Neural cell (in vitro differentiated cells): ENCODE measurements around the gene GAA. TPM values are rescaled to one million over a fixed set of nuclear protein-coding genes. Genes with fewer than 3 reads are reported as not detected.

ENCODE experiments used
- H2AFZ ChIP-seq: fragments of 200-600, 300-800 bp; sonication (generic), shearing (Covaris generic); 2 replicates; pipeline ENCODE4 v1.6.0; 2014; ENCODE audit warnings: low read depth, mild to moderate bottlenecking, antibody characterized with exemption, low read length, moderate library complexity
- H3F3A ChIP-seq: fragments of 200-600 bp; shearing (Covaris generic); 2 replicates; pipeline ENCODE4 v1.6.1; 2016; ENCODE audit warnings: mild to moderate bottlenecking, moderate library complexity, mixed read lengths, antibody characterized with exemption, low read length; ENCODE audit not compliant: insufficient read depth, poor library complexity, severe bottlenecking
- H3K27ac ChIP-seq: fragments of 200-600, 300-800 bp; sonication (generic), shearing (Covaris generic); 2 replicates; pipeline ENCODE4 v1.5.1; 2014; ENCODE audit warnings: mild to moderate bottlenecking, low read length, moderate library complexity
- H3K27me3 ChIP-seq: fragments of 300-800, 200-600 bp; sonication (generic), shearing (Covaris generic); 2 replicates; pipeline ENCODE4 v1.6.0; 2014; ENCODE audit warnings: mild to moderate bottlenecking, low read depth, low read length, moderate library complexity; ENCODE audit not compliant: insufficient read depth
- H3K36me3 ChIP-seq: fragments of 300-800, 200-600 bp; sonication (generic), shearing (Covaris generic); 2 replicates; pipeline ENCODE4 v1.5.1; 2014; ENCODE audit warnings: mild to moderate bottlenecking, antibody characterized with exemption, low read length, moderate library complexity; ENCODE audit not compliant: insufficient read depth
- H3K4me2 ChIP-seq: fragments of 300-800, 200-600 bp; sonication (generic), shearing (Covaris generic); 2 replicates; pipeline ENCODE4 v1.6.0; 2014; ENCODE audit warnings: mild to moderate bottlenecking, low read length
- H3K4me3 ChIP-seq: fragments of 300-800, 200-600 bp; sonication (generic), shearing (Covaris generic); 2 replicates; pipeline ENCODE4 v1.5.1; 2014; ENCODE audit warnings: mild to moderate bottlenecking, low read length, moderate library complexity
- H3K79me2 ChIP-seq: fragments of 200-600 bp; shearing (Covaris generic); replicated peaks from 2 replicates; pipeline ENCODE4 v1.6.0; 2014; ENCODE audit warnings: mild to moderate bottlenecking, low read length, moderate library complexity; ENCODE audit not compliant: insufficient read depth
- H3K9ac ChIP-seq: fragments of 300-800, 200-600 bp; sonication (generic), shearing (Covaris generic); 2 replicates; pipeline ENCODE4 v1.6.1; 2016; ENCODE audit warnings: mild to moderate bottlenecking, low read length, mixed read lengths
- H3K9me2 ChIP-seq: fragments of 200-600 bp; shearing (Covaris generic); 2 replicates; pipeline ENCODE4 v1.6.1; 2016; ENCODE audit warnings: mild to moderate bottlenecking, low read length, mixed read lengths; ENCODE audit not compliant: insufficient read depth
- H3K9me3 ChIP-seq: fragments of 200-600, 300-800 bp; sonication (generic), shearing (Covaris generic); 2 replicates; pipeline ENCODE4 v1.6.1; 2016; ENCODE audit warnings: mild to moderate bottlenecking, mixed run types, low read length, moderate library complexity, mixed read lengths
- H4K20me1 ChIP-seq: fragments of 200-600 bp; shearing (Covaris generic); 2 replicates; pipeline ENCODE4 v1.6.1; 2016; ENCODE audit warnings: mild to moderate bottlenecking, mixed run types; ENCODE audit not compliant: insufficient read depth
- CTCF ChIP-seq: fragments of 450-650 bp; IDR thresholded peaks from 2 replicates; pipeline ENCODE4 v1.5.1; 2014; ENCODE audit warnings: antibody characterized with exemption, mild to moderate bottlenecking, moderate library complexity; ENCODE audit not compliant: poor library complexity, severe bottlenecking
- MXI1 ChIP-seq: fragments of 450-650 bp; conservative IDR thresholded peaks from 2 replicates; pipeline ENCODE4 v1.6.1; 2014; ENCODE audit warnings: antibody characterized with exemption, mild to moderate bottlenecking; ENCODE audit not compliant: poor library complexity, severe bottlenecking
- POLR2AphosphoS5 ChIP-seq: IDR thresholded peaks from 2 replicates; pipeline ENCODE4 v1.6.1; 2012
- RAD21 ChIP-seq: fragments of 450-650 bp; conservative IDR thresholded peaks from 2 replicates; pipeline ENCODE4 v1.6.1; 2014; ENCODE audit warnings: antibody characterized with exemption, mild to moderate bottlenecking, moderate library complexity
- REST ChIP-seq: IDR thresholded peaks from 2 replicates; pipeline ENCODE4 v1.6.1; 2012; ENCODE audit warnings: borderline replicate concordance
- SMC3 ChIP-seq: fragments of 450-650 bp; conservative IDR thresholded peaks from 2 replicates; pipeline ENCODE4 v1.6.1; 2014; ENCODE audit warnings: antibody characterized with exemption, mild to moderate bottlenecking, moderate library complexity; ENCODE audit not compliant: poor library complexity
- TAF1 ChIP-seq: IDR thresholded peaks from 2 replicates; pipeline ENCODE4 v1.6.1; 2012; ENCODE audit warnings: low read depth
- polyA plus RNA-seq: library from polyadenylated mRNA; depleted of rRNA; stranded (reverse); fragments of >200 nt; gene quantifications from 2 replicates; pipeline ENCODE4 v1.2.3, GENCODE V29; 2014

Gene GAA
- polyA plus RNA-seq, 1 donor from 2014 or later: 58.9 TPM

- TF ChIP-seq REST (no peak), SMC3 (no peak)
Measured at GRCh38 chr17:80086081-80086480, 15.3 kb upstream of the GAA start (continued).

- Histone ChIP-seq H3K9me3 (no peaks in the 10 kb centered on the region), H3K9me2 (no peaks in the 10 kb centered on the region), H3K9ac (no peak overlapping the region), H3K27ac (no peak overlapping the region), H3K4me2 (no peak overlapping the region), H4K20me1 (no peaks in the 10 kb centered on the region), H3K36me3 (no peaks in the 10 kb centered on the region), H3F3A (no peaks in the 10 kb centered on the region), H3K4me3 (no peak overlapping the region), H2AFZ (no peak overlapping the region), H3K27me3 (no peaks in the 10 kb centered on the region), H3K79me2 (no peaks in the 10 kb centered on the region)
- TF ChIP-seq MXI1 (no peak), TAF1 (no peak), POLR2AphosphoS5 (no peak), RAD21 (no peak), REST (no peak), CTCF (no peak)
Measured at GRCh38 chr17:80086616-80087015, 14.8 kb upstream of the GAA start.
